NCI-H2107 treated with DMSO at 0.1 percent for 48 hours (cell line): ENCODE measurements around the gene CISD1.

Experiments used
- DNase-seq: peaks from one replicate; lab custom pipeline; 2025; ENCODE audit not compliant: unreplicated experiment; lab: John Stamatoyannopoulos, UW

CISD1 gene

GRCh38 chr10:58305821-58306220 lies 36.9 kb downstream of the CISD1 start:
- DNase-seq: no peak

- no peak for DNase-seq
Measured at GRCh38 chr10:58307676-58308075, 38.7 kb downstream of the CISD1 start.

GRCh38 chr10:58311026-58311425 lies 42.1 kb downstream of the CISD1 start:
- DNase-seq: no peak

GRCh38 chr10:58316874-58317273 lies 47.9 kb downstream of the CISD1 start:
- DNase-seq: no peak

GRCh38 chr10:58318346-58318745 lies 49.4 kb downstream of the CISD1 start:
- DNase-seq: no peak

GRCh38 chr10:58319599-58319998 lies 50.6 kb downstream of the CISD1 start:
- DNase-seq: no peak

GRCh38 chr10:58320351-58321049 lies 51.5 kb downstream of the CISD1 start:
- DNase-seq: no peak

GRCh38 chr10:58322072-58322834 lies 53.3 kb downstream of the CISD1 start:
- DNase-seq: no peak

GRCh38 chr10:58322835-58323209 lies 53.9 kb downstream of the CISD1 start:
- no peak for DNase-seq

GRCh38 chr10:58326967-58327381 lies 58.0 kb downstream of the CISD1 start:
- DNase-seq: no peak

- DNase-seq: no peak
Measured at GRCh38 chr10:58328233-58328632, 59.3 kb downstream of the CISD1 start.

- DNase-seq: no peak
Measured at GRCh38 chr10:58330431-58330830, 61.5 kb downstream of the CISD1 start.

GRCh38 chr10:58331646-58332045 lies 62.7 kb downstream of the CISD1 start:
- DNase-seq: no peak

- DNase-seq: peak; percentile 10
Measured at GRCh38 chr10:58334817-58335305, 65.9 kb downstream of the CISD1 start, which contains the start of gene UBE2D1. UBE2D1 (plus strand) TSS chr10:58335006; CDS start chr10:58335202, 196 bp downstream.

- no peak for DNase-seq
Measured at GRCh38 chr10:58335306-58336005, 66.5 kb downstream of the CISD1 start.

- no peak for DNase-seq
Measured at GRCh38 chr10:58336242-58336641, 67.3 kb downstream of the CISD1 start.
